Fibroblast of mammary gland (primary cell): ENCODE measurements around the gene GAD2.
A peak's percentile ranks its signal among the peaks of the same experiment; 100 is the strongest.

ENCODE experiments used
- DNase-seq: peaks from one replicate; pipeline ENCODE4 v3.0.0-alpha.2; 2010; ENCODE audit warnings: low read depth
- H3K4me3 ChIP-seq: 2 replicates; pipeline ENCODE4 v1.5.1; 2011; ENCODE audit warnings: low read depth, mild to moderate bottlenecking, low read length, moderate library complexity; ENCODE audit not compliant: control insufficient read depth
- CTCF ChIP-seq: conservative IDR thresholded peaks from 2 replicates; pipeline ENCODE4 v1.5.1; 2011; ENCODE audit warnings: low read depth, low read length, inconsistent platforms; ENCODE audit not compliant: control insufficient read depth, insufficient read depth

The GAD2 gene

DNA sequence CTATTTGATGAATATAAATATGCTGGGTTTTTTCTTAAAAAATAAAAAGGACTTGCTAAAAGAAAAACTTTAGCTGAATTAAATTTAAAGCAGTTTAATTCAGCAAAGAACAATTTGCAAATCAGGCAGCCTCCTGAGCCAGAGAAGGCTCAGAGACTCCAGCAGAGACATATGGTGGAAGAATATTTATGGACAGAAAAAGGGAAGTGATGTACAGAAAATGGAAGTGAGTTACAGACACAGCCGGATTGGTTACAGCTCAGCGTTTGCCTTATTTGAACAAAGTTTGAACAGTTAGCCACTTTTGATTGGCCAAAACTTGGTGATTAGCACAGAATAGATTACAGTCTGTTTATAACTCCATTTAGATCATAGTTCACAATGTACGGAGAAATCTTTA lies 110.3 kb downstream of the GAD2 start:
- TF ChIP-seq CTCF = no peak
- H3K4me3 ChIP-seq = no peak overlapping the region
- DNase-seq = no peak

DNA sequence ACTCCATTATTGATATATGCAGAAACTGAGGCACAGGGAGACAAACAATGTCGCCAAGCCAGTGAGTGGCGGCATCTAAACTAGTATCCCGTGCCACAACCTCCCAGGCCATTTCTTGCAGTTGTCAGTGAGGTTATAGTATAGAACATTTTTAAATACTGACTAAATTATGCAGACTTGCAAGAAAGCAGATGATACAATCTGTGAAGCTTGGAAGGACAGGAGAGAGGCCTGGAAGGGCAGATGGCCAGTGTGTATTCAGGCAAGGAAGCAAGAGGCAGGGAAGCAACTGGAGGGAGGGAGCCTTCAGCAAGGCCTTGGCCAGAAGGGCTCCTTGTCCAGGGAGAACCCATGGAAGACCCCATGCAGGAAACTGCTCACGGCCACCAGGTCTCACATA lies 111.2 kb downstream of the GAD2 start:
- no peak for DNase-seq
- no peak for TF ChIP-seq CTCF
- no peak overlapping the region for H3K4me3 ChIP-seq

DNA sequence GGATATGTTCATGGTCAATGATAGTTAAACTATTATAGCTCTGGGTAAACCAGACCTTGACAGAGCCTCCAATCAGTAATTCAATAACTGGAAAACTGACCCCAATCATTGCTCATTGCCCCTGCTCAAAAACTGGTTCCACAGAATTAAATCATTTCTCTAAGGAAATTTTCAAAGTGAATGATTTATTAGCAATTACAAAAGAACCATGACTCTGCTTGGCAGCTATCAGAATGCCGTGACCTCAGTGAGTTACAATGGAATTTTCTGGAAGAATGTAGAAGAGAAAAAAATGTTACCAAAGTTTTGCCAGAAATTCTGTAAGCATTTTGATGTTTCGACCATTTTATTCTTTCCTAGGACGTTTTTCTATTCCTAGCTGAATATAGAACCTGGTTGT lies 114.8 kb downstream of the GAD2 start:
- H3K4me3 ChIP-seq = no peak overlapping the region
- peak; percentile 33 for DNase-seq
- no peak for TF ChIP-seq CTCF

GRCh38 chr10:26334232-26334931 lies 117.8 kb downstream of the GAD2 start:
- no peak for DNase-seq
- TF ChIP-seq CTCF = no peak
- no peak overlapping the region for H3K4me3 ChIP-seq

DNA sequence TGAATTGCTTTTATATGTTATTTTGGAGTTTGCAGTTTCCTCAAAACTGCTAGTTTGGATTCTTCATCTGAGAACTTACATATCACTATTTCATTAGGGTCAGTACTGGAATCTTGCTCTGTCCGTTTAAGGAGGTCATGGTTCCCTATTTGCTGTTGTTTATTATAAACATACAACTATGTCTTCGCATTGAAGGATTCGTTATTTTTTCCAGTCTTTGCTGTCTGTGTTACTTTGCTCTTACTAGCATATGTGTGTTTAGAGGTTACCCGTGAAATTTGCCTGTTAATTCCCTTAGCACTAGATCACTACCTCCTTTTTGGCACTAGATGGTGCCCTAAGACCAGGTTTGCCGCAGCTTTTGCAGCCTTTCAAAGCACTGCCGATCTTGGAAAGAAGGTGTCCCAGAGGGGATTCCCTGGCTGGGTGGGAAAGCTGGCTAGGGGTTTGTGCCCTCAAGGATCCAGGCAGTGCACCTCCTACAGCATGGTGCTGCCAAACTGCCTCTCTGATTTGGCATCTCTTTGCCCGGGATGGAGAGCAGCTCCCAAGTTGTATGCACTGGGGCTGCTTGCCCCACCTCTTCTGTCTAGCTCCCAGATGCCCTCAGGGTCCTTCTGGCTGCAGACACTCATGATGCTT lies 118.5 kb downstream of the GAD2 start:
- peak; percentile 85 for TF ChIP-seq CTCF
- peak; percentile 68 for DNase-seq
- H3K4me3 ChIP-seq = no peak overlapping the region

DNA sequence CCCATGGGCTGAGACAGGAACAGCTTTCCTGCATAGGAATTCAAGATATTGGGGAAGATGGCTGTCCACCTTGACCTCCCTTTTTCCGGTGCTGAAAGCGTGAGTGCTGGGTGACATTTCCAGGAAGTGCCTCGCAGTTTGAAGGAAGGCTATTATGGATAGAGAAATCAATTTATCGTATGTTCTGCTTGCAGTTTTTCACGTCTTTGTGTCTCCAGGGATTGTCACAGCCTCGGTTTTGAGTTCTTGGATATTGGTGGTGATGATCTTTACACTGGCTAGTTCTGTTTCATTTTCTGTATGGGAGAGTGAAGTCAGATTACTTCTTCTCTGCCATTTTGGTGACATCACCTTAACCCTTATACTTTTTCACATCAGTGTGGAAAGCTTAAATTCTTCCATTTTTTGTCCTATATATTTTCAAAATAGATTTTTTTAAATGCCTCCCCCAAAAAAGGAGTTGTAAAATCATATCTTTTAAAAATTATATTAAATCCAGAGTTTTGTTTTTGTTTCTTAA lies 119.1 kb downstream of the GAD2 start:
- DNase-seq = no peak
- no peak for TF ChIP-seq CTCF
- H3K4me3 ChIP-seq = no peak overlapping the region
